Liver (tissue), 3 donors: ENCODE results near the gene USP9X.

Experiments
- CTCF ChIP-seq: fragments of 150-350 bp; IDR thresholded peaks from 2 replicates; pipeline ENCODE4 v1.5.1; 2017; ENCODE audit warnings: improper control_type of control experiment, low read depth, low read length; ENCODE audit not compliant: missing input control
- GABPA ChIP-seq, 2 donors: IDR thresholded peaks in 1 of 2; conservative IDR thresholded peaks in 1 of 2; 2 replicates each; pipeline ENCODE4 v1.6.1; 2016; ENCODE audit warnings: antibody characterized with exemption in 2 of 2, mild to moderate bottlenecking in 1 of 2, moderate library complexity in 1 of 2
- MAX ChIP-seq: IDR thresholded peaks from 2 replicates; pipeline ENCODE4 v1.6.1; 2016; ENCODE audit warnings: antibody characterized with exemption
- NR2F2 ChIP-seq: IDR thresholded peaks from 2 replicates; pipeline ENCODE4 v1.6.1; 2016; ENCODE audit warnings: antibody characterized with exemption
- RAD21 ChIP-seq, 2 donors: IDR thresholded peaks; 2 replicates each; pipeline ENCODE4 v1.6.1; 2016; ENCODE audit warnings: antibody characterized with exemption in 2 of 2, mild to moderate bottlenecking in 2 of 2
- donor health status: healthy.
- donor health status: healthy.

GRCh38 chrX:41050359-41050758, 34.9 kb upstream of the USP9X start:
- TF ChIP-seq CTCF = no peak
- TF ChIP-seq MAX = no peak
- TF ChIP-seq RAD21 (IDR thresholded peaks at IDR 0.05) = no peak
- TF ChIP-seq NR2F2 = no peak
- no peak for TF ChIP-seq GABPA (IDR thresholded peaks at IDR 0.05 in 1 of 2, conservative IDR thresholded peaks at IDR 0.05 in 1 of 2)
